ENCODE measurements around the gene PIMREG.

PIMREG gene

DNA sequence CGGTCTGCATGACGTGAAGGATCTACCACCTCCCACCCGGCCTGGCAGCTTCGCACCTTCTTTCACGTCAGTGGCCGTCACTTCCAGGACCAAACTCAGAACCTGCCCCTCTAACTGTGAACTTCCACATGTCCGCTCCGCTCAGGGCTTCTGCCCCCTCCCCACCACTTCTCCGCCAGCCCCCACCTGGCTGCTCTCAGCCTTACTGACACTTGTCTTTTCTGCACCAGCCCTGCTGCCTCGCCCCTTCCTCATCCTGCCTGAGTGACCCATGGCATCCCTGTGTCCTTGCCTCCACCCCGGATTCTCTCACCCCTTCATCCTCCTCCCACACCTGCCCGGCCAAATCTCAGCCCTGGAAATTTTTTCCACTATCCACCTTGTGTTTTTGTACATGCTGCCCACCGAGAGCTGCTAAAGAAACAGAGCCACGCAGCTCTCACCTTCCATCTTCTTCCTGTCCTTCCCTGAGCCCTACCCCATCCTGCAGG lies 14.2 kb downstream of the PIMREG start:
- no peak for DNase-seq (ENCODE audit: low read depth)
- H3K4me3 ChIP-seq (ENCODE audit: low read depth, low read length), result no peak overlapping the region

- no peak for DNase-seq (ENCODE audit: low read depth)
- no peak overlapping the region for H3K4me3 ChIP-seq (ENCODE audit: low read depth, low read length)
Observed at GRCh38 chr17:6460531-6461161, 16.4 kb downstream of the PIMREG start.

DNA sequence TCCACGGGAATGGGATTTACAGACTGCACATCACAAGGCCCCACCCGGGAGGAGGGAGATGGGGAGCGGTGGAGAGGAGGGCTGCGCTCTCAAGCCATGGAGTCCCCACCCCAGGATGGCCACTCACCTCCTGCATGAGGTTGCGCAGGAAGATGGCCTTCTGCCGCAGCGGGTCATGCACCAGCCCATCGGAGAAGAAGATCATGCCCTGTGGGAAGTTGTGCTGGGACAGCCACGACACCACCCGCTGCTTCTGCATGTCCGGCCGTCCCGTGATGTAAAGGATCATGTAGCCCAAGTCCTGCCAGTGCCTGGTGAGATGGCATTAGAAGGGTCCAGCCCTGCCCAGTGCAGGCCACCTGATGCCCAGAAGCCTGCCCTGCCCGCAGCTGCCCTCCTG lies 17.0 kb downstream of the PIMREG start:
- DNase-seq (ENCODE audit: low read depth), result no peak
- H3K4me3 ChIP-seq (ENCODE audit: low read depth, low read length), result no peak overlapping the region

GRCh38 chr17:6461792-6462524 lies 17.7 kb downstream of the PIMREG start:
- H3K4me3 ChIP-seq (ENCODE audit: low read depth, low read length), result no peak overlapping the region
- DNase-seq (ENCODE audit: low read depth), result no peak

- no peak overlapping the region for H3K4me3 ChIP-seq (ENCODE audit: low read depth, low read length)
- DNase-seq (ENCODE audit: low read depth), result no peak
Observed at GRCh38 chr17:6462692-6463091, 18.4 kb downstream of the PIMREG start.

DNA sequence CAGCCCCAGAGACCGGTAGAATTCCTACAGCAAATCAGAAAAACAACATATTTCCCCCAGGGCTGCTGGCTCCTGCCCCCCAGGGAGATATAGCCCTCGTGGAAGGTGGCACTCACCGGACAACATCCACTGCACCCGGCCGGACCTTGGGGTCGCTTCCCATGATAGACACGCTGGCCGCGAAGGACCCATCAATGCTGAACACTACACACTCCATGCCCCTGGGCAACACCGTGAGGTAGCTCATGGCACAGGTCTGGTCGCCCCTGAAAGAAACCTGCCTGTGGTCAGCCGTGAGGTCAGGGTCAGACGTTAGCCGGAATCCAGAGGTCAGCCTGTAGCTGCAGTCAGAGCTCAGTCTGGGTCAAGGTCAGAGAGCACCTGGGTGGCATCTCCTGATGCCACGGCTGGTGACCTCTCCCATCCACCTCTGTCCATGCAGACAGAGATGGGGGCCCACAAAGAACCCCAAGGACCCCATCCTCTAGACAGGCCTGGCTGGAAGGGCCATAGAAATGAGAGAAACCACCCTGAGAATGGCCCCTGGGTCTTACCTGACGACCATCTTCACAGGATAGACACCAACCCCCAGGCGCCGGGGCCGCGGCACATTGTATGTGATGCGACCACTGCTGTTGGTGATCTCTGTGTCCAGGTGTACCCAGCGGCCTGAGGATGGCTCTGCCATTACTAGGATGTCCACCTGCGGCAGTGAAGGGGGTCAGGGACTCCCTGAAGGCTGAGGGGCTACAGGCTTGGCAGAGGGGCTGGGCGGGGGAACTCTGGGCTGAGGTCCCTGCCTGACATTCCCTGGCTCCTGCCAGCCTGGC lies 19.6 kb downstream of the PIMREG start:
- no peak for DNase-seq (ENCODE audit: low read depth)
- H3K4me3 ChIP-seq (ENCODE audit: low read depth, low read length), result no peak overlapping the region

DNA sequence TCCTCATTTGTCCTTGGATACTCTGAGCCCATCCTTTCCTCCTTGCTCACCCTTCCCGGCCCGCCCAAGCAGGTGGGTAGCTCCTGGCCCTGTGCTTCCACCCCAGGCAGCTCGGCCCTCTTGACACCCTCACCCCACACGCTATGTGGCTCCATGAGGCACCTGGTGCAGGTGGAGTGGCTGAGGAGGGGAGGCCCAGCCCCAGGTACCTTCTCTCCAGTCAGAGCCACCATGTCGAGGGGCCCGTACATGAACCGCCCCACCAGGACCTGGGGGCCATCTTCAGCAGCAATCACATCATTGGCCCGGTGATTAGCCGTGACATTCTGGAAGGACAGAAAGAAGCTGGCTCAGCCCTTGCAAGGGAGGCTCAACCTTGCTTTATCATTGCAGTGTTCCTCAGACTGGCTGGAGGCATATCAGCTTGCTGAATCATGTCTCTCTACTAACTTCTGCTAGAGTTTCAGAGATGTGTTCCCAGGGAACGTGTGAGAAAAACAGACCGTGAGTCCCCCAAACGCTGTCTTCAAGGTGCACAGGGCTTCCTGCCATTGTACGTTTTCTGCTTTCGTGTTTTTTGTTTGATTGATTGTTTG lies 20.3 kb downstream of the PIMREG start:
- no peak overlapping the region for H3K4me3 ChIP-seq (ENCODE audit: low read depth, low read length)
- DNase-seq (ENCODE audit: low read depth), result no peak

GRCh38 chr17:6465206-6466003 lies 21.1 kb downstream of the PIMREG start:
- no peak overlapping the region for H3K4me3 ChIP-seq (ENCODE audit: low read depth, low read length)
- no peak for DNase-seq (ENCODE audit: low read depth)

DNA sequence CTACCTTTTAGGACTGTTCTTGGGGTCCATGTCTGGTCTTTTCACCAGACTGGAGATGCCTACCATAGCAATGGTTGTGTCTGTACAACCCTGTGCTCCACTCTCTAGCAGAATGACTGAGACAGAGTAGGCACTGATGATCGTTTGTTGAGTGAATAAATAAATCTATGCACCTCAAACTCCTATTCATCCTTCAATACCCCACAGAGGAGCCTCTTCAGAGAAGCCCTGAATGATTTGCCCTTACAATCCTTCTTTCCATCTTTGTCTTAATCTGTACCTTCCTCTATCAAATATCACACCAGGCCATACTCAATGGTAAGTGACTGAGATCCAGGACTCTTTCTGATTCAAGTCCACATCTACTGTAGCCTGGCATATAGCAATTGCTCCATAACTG lies 23.3 kb downstream of the PIMREG start:
- H3K4me3 ChIP-seq (ENCODE audit: low read depth, low read length), result no peak overlapping the region
- DNase-seq (ENCODE audit: low read depth), result no peak

DNA sequence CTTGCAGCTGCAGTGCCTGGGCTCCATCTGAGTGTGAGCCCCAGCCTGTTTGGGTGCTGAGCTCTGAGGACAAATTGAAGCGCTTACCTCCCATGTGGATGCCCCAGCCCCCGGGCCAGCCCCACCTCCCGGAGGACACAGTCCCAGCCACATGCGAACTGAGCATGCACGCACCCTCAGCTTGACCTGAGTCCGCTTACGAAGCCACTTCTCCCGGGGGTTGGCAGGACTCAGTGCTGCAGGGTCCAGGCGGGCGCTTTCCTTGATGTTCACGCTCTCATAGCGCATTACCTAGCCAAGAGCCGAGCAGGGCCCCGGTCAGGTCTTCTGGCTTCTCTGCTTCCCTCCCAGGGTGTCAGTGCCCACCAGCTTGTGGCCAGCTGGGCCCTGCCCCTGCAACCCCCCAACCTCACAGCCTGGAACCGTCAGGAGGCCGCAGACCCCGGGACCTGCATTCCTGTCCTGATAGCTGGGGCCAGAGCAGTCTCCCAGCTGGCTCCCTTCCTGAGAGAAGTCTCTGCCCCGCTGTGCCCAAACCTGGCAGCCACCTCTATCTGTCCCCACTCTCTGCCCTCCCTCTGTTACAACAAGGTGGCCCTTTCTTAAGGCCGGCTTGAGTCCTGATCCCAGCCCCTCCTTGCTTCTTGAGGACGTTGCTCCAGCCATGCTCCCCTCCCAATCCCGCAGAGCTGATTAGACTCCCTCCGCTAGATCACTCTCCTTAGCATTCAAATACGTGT lies 24.0 kb downstream of the PIMREG start:
- H3K4me3 ChIP-seq (ENCODE audit: low read depth, low read length), result no peak overlapping the region
- no peak for DNase-seq (ENCODE audit: low read depth)

DNA sequence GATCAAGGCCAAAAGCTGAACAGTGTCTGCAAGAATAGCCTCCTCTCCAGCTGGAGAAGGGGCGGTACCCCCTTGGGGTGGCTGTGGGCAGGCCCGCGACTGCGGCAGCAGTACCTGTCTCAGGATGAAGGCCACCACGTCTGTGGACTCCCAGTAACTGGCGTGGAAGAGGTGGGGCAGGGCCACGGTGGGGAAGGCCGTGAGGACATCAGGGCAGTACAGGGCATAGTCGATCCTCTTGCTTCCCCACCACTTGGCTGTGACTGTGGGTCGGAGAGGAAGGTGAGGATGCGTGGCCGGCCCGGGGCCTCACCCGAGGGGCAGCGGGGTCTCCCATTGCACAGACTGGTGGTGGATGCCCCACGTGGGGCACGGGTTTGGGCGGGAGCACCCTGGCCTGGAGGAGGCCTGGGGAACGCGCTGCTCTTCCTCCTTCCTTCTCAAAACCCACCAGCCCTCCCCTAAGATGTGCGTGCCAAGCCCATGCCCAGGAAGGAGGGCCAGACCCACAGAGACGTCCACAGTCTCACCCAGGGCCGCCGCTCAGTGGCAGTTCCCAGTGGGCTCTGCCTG lies 26.0 kb downstream of the PIMREG start:
- DNase-seq (ENCODE audit: low read depth), result no peak

DNA sequence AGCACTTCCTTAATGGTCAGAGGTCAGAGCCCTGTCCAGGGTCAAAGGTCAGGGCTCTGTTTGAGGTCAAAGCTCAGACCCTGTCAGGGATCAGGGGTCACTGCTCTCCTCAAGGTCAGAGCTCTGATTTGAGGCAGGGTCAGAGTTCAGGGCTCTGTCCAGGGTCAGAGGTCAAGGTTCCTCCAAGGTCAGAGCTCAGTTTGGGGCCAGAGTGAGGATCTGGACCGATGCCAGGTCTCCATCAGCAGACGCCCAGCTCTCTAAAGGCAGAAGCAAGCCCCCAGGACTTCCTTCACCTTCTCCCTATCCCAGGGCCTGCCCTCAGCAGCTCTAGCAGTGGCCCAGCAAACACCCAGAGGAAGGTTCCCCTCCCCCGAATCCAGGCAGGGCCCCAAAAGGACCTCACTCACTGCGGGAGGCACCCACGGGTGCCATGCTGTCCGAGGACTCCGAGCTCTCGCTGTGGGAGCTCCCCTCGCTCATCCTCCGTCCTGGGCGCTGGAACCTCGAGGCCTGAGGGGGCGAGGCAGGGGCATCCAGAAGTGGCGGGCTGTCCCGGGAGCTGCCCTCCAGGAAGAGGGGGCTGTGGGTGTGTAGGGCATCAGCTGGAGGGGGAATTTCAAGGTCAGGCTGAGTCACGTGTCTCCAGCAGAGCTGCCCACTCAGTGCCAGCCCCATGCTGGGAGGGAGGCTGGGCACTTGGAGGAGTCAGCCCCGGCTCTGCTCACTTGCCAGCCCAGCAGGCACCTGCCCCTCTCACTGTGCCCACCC lies 26.7 kb downstream of the PIMREG start:
- DNase-seq (ENCODE audit: low read depth), result no peak

More for the DNA sequence above, 26.0 kb downstream of the PIMREG start:
- H3K4me3 ChIP-seq (ENCODE audit: low read depth, low read length), result no peak overlapping the region

DNA sequence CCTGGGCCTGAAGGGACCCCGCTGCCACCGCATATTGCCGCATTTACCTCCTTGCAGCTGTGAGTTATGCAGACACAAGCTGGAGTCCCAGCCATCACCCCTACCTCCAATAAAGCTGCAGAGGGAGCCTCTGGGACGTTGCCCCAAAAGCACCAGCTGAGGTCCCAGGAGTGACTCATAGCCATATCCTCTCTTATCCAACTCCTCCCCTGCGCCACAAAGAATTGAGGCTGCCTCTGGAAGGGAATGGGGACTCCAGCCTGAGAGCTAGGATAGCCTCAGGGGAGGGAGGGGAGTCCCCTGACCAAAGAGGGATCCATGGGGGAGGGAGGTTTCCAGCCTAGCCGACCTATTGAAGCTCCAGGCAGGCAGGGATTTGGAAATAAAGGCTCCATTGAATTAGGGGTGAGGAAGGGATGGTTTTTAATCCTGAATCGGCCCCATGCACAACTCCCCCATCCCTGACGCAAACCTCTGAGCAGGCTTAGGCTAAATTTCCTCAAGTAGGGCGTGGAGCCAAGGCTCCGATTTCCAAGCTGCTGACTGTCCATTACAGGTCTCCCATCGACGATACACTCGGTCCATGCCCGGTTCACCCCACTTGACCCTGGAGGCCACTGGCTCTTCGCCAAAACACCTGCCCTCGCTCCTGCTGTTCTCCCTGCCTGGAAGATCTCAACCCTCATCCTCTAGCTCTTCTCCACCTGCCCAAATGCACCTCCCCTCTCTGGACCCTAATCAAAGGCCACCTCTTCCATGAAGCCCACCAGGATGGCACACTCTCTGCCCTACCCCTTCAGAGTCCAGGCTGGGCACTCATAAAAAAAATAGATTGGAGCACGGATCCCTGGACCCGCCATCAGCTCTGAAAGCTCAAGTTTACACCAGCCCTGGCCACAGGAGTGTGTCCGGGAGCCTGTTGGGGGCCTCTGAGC lies 27.5 kb downstream of the PIMREG start:
- DNase-seq (ENCODE audit: low read depth), result no peak
- H3K4me3 ChIP-seq (ENCODE audit: low read depth, low read length), result no peak overlapping the region

More for the DNA sequence above, 26.7 kb downstream of the PIMREG start:
- no peak overlapping the region for H3K4me3 ChIP-seq (ENCODE audit: low read depth, low read length)

- no peak for DNase-seq (ENCODE audit: low read depth)
- no peak overlapping the region for H3K4me3 ChIP-seq (ENCODE audit: low read depth, low read length)
Observed at GRCh38 chr17:6472517-6472916, 28.3 kb downstream of the PIMREG start.

DNA sequence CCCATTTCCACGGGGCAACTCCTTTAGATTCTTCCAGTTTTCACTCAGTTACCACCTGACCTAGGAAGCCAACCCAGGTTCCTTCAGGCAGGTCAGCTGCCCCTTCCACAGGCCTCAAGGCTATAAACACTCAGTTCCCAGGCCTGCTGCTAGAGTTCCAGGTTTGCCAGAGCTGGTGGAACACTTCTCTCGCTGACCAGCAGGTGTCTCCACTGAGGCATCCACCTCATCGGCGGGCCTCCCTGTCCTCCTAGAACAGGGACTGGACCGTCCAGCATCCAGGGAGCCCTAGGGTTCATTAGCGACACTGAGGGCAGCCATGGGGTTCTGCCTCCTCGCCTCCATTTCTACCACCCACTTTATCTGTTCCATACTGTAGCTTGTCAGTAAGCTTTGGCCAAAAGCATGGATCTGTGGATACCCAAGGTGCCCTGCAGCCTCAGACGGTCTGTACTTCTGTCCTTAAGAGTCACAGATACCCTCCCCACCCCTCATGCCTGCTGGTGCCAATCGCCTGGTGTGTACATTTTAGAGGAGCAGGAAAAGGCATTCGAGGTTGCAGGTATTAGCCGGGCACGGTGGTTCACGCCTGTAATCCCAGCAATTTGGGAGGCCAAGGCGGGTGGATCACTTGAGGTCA lies 29.0 kb downstream of the PIMREG start:
- no peak for DNase-seq (ENCODE audit: low read depth)
- H3K4me3 ChIP-seq (ENCODE audit: low read depth, low read length), result no peak overlapping the region

GRCh38 chr17:6474376-6474775 lies 30.1 kb downstream of the PIMREG start:
- H3K4me3 ChIP-seq (ENCODE audit: low read depth, low read length), result no peak overlapping the region
- DNase-seq (ENCODE audit: low read depth), result no peak

Measured in skeletal muscle cell (primary cell).